GM21825 (cell line): ENCODE data around the gene CDH16.
A peak's percentile ranks its signal among the peaks of the same experiment; 100 is the strongest.
"Not testable (repeated sequence)": the region's sequence is repeated elsewhere in the genome, so short reads cannot be mapped to it uniquely, and the experiment has no call there.

Experiments used
- ATAC-seq: cut with Tn5 transposase; IDR thresholded peaks from one replicate; pipeline ENCODE4 v1.9.1; 2021; ENCODE audit warnings: mild to moderate bottlenecking, moderate library complexity; ENCODE audit not compliant: unreplicated experiment

The CDH16 gene

GRCh38 chr16:66874079-66874775 lies 44.5 kb downstream of the CDH16 start:
- no peak for ATAC-seq

GRCh38 chr16:66873685-66874055 lies 45.0 kb downstream of the CDH16 start:
- no peak for ATAC-seq

- peak; percentile 87 for ATAC-seq
Measured at GRCh38 chr16:66872943-66873684, 45.6 kb downstream of the CDH16 start.

- no peak for ATAC-seq
Measured at GRCh38 chr16:66872559-66872942, 46.1 kb downstream of the CDH16 start.

- ATAC-seq, result no peak
Measured at GRCh38 chr16:66871840-66872239, 46.8 kb downstream of the CDH16 start.

- not testable (repeated sequence) for ATAC-seq
Measured at GRCh38 chr16:66871363-66871762, 47.3 kb downstream of the CDH16 start.

- ATAC-seq, result no peak
Measured at GRCh38 chr16:66869424-66869823, 49.3 kb downstream of the CDH16 start.

GRCh38 chr16:66863707-66864106 lies 55.0 kb downstream of the CDH16 start:
- ATAC-seq, result no peak

- no peak for ATAC-seq
Measured at GRCh38 chr16:66862023-66862520, 56.6 kb downstream of the CDH16 start.

- ATAC-seq, result no peak
Measured at GRCh38 chr16:66859397-66860068, 59.2 kb downstream of the CDH16 start.

- no peak for ATAC-seq
Measured at GRCh38 chr16:66858740-66859396, 59.8 kb downstream of the CDH16 start.
